NCI-H1436 treated with DMSO at 0.1 percent for 48 hours (cell line): ENCODE results near the gene ANO4.
"Not testable (repeated sequence)": the region's sequence is repeated elsewhere in the genome, so short reads cannot be mapped to it uniquely, and the experiment has no call there.

Experiments
- DNase-seq: peaks from one replicate; lab custom pipeline; 2025; lab: John Stamatoyannopoulos, UW

The ANO4 gene

DNA sequence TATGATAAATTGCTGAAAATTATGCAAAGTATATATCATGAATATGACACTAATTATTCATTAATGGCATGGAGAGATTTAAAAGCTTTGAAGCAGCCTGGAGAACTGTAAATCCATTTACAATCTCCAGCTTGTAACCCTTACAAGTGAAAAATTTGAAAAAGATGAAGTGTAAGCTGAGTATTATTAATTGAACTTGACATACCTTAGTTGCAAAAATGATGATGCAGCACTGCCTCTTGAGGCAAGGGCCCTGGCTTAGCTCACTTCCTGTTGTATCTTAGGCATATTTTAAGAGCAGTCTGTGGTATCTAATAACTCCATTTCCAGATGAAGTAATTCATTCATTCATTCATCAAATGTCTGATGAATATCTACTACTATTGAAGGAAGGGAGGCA is 158.6 kb downstream of the ANO4 start:
- no peak for DNase-seq

DNA sequence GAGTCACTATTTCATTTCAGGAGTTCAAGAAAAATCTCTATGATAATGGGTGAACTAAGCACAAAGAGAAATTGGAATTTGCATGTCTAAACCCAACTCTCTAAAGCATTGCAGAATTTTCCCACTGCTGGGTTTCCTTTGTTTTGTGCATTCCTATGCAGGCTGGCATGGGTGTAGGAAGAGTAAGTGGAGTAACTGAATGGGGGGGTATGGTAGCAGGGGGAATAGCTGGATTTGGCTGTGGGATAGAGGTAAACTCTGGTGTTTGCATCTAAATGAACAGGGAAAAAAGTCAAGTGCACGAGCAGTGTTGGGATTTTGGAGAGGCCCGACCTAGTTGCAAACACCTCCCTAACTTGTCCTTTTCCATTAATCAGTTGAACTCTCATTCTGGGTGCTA is 159.1 kb downstream of the ANO4 start:
- DNase-seq = no peak

DNA sequence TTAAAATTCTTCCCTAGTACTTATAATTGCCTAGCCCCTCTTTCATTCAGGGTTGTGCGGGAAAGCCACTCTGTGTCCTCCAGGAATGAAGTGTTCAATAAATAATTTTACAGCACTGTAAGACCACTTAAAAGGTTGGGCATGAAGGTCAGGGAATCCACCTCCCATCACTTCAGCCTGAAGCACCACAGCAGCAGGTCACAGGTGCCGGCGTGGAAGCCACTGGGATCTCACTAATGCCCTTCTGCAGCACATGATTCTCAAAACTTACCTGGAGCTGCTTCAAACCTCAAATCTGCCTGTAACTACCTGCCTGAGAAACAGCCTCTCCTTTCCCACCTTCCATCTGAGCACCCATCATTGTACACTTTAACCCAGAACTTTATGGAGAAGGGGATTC is 159.5 kb downstream of the ANO4 start:
- DNase-seq = no peak

DNA sequence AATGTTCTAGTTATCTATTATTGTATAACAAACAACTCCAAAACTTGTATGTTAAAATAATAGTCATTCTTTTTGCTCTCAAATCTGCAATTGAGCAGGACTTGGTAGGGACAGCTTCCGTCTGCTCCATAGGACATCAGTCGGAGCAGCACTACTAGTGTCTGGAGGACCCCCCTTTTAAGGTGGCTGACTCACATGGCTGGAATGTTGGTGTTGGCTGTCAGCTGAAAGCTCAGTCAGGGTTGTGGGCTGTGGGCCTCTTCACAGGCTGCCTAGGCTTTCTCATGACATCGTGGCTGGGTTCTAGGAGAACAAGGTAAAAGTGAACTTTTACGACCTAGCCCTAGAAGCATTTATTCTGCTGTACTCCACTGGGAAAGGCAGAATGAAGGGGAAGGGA is 160.6 kb downstream of the ANO4 start:
- no peak for DNase-seq

DNA sequence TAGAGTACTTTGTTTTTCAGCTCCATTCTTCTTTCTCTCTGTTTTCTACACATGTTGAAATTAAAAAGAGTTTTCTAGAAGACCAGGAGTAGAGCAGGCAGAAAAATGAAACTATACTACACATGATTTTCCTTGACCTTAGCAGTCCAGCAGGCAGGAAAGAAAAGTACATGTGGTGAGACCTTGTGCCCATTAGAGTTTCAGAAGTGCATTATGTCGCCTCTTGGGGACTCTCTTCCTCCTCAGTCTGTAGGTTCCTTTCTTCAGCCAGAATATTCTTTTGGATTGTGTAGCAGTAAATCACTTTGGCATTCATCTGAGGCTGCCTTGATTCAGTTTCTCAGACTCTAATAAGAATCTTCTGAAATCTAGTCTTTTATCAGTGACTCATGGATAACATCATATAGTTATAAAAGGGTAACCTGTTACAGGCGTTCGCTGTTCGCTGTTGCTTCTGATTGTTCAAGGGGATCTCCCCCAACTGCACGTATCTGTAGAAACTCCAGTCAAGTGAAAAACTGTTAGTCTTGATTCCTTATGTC is 161.8 kb downstream of the ANO4 start:
- DNase-seq = no peak

DNA sequence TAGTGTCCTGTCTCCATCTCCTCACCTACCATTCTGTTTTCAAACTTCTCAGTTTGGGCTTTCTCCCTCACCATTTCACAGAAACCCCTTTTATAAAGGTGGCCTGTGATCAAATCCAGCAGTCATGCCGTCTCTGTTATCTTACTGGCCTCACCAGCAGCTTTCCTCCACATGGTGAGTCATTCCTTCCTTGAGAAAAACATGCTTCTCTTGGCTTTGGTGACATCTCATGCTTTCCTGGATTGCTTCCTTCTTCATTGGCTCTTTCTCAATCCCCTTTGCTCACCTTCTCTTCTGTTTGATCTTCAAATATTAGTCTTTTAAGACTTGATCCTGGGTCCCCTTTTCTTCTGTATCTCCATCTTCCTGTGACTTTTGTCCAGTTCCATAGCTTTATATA is 164.9 kb downstream of the ANO4 start:
- no peak for DNase-seq

DNA sequence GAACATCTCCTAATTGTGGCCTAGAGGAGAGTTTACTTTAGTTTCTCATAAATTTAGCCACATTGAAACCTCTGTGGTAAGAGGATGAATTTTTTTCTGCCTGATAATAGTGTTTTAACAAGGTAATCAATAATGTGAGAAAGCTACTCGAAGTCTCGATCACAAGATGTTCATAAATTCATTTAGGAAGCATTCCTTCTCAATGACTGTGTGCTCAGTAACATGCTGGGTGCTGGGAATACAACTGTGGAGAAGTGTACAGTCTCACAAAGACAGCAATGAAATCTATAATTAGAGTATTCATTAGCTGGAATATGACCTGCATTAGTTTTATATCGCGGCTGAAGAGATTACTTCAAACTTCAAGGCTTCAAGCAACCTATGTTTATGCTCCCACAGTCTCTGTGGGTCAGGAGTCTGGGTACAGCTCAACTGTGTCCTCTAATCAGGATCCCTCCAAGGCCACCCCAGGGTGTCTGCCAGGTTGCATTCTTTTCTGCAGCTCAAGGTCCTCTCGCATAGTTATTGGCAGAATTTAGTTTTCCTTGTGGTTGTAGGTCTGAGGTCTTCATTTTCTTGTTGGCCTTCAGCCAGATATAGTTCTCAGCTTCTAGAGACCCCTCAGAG is 167.6 kb downstream of the ANO4 start:
- DNase-seq = no peak

DNA sequence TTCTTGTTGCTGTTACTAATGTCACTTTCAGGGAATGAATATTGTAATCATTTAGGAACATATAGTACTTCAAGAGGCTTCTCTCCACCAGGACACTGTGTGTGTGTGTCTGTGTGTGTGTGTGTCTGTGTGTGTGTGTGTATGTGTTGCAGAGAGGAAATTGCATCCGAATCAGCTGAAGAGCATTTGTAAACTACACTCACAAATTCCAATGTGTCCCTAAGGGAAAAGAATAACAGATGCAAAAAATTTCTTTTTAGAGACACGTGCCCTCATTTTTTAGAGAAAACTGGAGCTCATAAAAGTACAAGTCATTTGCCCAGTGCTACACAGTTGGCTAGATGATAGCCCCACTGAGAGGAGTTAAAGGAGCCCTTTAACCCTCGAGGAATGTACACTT is 168.8 kb downstream of the ANO4 start:
- DNase-seq = no peak

DNA sequence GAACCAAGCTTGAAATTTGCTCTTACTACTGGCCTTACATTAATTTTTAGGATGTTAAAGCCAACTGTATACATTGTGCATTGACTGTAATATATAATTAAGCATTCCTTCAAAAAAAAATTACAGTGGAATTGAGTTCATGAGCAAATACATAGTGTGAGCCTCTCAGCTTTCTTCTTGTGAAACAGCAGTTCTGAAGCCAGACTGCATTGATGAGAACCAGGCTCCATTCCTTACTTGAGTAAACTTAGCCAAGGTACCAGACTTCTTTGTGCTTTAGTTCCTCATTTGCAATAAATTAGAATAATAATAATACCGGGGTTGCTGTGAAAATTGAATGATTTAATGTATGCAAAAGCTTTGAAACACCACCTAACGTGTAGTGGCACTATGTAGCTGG is 169.5 kb downstream of the ANO4 start:
- DNase-seq = no peak

DNA sequence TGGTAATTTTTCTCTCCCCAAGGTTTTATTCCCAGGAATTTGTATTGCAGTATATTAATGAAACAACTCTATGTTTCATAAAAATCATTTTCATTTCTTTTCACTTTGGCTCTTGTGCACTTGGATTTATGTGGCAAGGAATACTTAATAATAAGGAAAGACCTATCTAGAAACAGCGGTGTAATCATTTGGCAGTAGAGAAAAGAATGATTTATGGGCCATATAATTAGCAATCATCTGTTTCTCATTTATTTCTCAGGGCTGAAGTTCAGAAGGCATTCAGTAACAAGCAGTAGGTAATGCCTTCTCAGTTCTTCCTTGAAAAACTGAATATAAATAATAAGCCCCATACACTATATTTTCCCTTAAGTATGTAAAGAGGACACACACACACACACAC is 172.6 kb downstream of the ANO4 start:
- no peak for DNase-seq

DNA sequence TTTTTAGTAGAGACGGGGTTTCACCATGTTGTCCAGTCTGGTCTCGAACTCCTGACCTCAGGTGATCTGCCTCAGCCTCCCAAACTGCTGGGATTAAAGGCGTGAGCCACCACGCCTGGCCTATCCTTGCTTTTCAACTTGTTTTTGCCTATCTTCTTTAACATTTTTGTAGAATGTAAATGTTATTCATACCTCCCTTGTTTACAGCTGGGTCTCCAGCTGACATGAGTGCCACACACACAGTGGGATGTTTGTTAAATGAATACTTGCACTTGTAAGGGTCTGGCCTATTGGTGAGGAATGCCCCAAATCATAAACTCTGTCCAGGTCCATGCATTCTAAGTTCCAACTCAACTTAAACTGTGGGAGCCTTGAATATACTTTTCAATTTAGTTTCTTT is 176.3 kb downstream of the ANO4 start:
- DNase-seq = no peak

DNA sequence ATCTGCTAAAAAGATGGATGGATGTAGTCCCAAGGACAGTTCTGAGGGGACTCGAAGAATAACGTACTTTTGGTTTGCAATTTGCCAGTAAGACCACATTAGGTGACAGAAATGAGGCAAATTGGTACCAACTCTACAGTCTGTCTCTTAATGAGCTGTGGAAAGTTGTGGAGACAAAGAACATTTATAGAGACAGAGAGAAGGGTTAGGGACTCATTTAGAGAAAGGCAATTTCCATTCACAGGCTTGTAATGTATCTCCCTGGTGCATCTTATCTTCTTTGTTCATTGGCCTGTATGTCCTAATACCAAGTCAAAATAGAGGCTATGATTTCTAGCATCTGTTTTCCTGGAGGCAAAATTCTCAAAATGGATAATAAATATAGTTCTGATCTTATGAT is 177.5 kb downstream of the ANO4 start:
- no peak for DNase-seq

DNA sequence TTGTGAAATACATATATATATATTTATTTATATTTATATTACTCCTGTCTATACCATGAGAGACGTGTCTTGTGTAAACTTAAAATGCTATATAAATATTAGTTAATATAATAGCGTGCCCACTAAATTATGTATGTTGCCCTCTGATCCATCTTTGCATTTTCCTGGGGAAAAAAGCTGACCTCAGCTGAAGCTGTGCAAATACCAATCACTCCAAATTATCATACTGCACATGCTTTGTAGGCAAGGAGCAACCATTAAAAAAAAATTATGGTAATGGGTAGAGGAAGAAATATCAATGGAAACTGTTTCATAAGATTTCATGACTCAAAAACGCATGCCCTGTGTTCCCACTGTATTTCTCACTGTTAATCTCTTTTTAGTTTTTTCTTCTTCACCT is 179.8 kb downstream of the ANO4 start:
- no peak for DNase-seq

DNA sequence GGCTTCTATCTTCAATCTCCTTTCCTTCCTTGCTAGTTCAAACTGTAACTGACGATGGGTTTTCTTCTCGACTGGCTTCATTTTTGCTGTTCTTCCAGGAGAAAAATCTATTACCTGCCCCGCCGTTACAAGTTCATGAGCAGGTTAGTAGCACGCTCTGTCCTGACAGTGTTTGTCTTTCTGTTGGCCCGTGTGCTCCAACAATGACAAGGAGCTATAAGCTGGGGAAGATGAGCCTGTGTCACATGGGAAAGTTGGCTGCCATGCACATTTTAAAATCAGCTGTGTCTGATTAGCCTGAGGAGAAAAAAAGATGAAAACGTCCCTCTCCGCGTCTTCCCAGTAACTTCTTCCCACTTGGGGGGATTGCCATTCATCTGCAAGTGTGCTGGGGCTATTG is 180.2 kb downstream of the ANO4 start:
- DNase-seq = no peak

DNA sequence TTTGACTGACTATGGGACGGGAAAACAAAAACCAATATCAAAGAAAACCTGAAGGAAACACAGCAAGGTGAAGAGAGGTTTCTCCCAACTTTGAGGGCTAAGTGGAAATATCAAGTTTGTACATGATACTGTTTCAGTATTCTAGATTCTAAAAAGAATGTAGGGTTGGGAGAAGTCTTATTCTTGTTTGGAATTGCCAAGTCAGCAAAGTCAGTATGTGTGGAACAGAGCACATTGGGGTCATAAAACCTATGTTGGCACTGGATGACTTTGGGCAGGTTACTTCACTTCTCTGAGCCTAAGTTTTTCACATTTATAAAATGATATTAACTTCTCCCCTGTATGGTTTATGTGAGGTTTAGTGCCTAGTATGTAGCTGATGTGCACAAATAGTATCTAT is 182.2 kb downstream of the ANO4 start:
- no peak for DNase-seq

DNA sequence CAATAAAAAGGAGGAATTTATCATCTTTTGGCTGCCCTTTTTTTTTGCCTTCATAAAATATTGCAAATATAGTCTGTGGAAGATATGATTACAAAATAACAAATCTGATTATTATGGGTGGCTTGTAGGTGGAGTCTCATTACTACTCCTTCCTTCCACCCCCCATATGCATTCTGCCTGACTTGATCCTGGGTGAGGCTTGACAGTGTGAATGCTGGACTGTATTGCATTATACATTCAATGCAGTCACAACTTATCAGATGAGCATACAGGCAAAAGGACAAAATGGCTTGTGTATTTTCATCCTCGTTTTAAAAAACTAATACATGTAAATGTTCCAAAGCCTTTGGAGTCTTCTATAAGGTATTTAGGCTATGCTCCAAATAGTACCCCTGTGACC is 186.3 kb downstream of the ANO4 start:
- no peak for DNase-seq

DNA sequence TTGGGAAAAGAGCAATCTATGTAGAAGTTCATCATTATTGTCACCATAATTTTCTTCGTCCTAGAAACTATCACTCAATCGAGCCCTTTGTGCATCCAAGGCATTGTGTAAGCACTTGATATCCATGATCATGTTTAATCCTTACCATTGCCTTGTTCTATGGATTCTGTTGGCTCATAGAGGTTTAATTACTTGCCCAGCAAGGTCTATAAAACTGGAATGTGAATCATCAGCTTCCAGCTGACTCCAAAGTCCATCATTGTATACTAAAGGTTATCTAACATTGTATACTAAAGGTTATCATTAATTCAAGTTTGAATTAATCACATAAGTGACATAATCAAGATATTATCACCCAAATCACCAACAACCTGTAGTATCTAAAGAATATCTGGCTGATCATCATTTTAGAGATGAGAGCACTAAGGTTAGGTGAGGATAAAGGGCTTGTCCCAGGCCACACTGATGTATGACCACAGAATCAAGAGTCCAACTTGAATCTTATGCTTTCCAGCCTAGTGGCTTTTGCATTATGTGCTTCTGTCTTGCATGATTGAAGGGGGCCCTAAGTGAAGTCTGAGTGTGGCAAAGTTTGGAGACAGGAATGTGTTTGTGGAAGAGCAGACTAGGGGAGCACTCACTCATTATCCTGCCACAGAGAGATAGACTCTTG is 188.1 kb downstream of the ANO4 start:
- no peak for DNase-seq

DNA sequence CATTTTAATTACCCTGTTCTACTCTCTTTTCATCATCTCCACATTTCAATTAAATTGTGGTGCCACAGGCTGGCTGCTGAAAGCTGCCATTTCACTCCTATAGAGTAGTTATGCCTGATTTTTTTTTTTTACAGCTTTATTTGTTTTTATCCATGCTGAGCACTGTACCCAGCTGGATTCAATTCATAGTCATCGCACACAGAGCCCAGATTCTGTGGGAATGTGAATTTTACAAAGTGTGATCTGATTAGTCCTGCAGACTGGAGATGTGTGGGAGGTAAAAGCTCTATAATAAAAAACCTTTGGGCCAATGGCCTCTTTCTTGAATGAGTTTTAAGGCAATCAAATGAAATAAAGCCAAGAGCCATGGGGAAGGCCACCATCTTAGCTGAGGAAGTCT is 190.2 kb downstream of the ANO4 start:
- no peak for DNase-seq

DNA sequence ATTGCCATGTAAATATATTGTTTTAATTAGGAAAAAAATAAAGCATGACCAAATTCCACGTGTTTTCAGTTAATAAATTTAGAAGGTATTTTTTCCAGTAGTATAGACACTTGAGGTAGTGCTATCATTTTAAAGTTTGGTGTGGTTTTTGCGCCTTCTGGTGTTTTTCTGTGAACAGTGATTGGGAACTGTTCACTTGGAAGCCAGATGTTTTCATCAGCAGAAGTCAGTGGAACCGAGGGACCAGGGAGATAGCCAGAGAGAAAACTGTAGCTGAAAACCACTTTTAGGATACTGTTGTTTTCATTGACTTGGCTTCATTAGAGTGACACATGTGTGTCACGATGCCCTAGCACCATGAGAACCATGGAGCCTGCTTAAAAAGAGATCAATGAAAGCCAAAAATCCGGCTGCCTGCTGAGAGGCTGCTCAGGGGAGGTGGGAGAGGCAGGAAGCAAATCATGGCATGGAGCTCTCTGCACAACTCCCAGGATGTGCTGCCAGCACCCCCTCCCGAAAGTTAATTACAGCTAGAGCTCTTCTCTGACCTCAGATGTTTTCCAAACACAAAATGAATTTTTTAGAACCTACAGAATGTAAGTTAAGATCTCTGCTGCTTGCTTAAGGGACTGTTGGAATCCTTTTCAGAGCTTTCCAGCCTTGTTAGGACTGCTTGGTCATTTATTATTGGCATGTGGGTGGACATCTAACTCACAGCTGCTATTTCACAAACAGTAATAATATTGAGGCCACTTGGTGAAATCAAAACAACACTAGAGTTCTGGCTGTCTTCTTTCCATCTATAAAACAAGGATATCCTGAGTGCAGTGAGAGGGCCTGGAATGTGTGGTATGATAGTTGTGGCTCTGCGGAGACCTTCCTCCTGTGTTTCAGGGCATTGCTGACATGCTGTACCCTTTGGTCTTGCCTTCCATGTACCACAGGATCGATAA is 192.3 kb downstream of the ANO4 start:
- no peak for DNase-seq

DNA sequence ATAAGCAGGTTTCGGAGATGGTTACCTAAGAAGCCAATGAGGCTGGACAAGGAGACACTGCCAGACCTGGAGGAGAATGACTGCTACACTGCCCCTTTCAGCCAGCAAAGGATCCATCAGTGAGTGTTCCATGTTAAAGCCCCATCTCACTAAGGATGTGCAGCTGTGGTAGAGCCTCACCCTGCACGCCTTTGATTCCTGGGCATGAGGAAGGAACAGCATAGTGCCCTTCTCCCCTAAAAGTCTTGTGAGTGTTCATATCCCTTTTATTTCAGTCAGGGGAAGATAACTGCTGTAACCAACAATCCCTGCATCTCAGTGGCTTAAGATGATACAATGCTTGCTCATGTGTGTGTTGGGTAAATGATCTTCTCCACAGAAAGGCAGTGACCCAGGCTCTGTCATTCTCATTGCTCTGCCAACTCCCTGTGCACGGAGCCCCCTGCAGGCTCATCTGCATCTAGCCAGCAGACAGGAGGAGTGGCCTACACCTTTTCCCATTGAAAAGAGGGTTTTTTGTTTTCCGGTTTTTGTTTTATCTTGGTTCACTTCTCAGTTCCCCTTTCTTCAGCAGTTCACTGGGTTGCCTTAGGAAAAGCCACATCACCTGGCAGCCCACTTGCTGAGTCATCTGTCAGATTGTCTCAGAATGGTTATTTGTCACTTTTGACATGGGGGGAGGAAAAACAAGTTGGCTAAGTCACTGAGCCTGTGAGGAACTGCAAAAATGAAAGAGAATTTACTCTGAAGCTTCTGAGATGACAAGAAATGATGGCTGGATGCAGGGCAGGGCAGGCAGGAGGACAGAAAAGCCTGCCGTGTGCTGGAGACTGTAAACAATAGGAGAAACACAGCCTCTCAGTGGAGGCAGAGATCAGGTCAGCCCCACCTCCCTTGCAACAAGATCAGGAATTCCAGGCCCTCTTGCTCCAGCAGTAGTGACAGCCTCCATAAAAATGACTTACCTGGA is 193.3 kb downstream of the ANO4 start:
- DNase-seq = no peak

DNA sequence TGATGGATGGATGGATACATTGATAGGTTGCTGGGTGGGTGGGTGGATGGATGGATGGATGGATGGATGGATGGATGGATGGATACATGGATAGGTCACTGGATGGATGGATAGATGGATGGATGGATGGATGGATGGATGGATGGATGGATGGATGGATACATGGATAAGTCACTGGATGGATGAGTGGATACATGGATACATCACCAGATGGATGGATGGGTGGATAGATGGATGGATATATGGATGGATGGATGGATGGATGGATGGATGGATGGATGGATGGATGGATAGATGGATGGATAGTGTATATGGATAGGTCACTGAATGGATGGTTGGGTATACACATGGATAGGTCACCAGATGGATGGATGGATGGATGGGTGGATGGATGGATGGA is 194.9 kb downstream of the ANO4 start:
- not testable (repeated sequence) for DNase-seq

DNA sequence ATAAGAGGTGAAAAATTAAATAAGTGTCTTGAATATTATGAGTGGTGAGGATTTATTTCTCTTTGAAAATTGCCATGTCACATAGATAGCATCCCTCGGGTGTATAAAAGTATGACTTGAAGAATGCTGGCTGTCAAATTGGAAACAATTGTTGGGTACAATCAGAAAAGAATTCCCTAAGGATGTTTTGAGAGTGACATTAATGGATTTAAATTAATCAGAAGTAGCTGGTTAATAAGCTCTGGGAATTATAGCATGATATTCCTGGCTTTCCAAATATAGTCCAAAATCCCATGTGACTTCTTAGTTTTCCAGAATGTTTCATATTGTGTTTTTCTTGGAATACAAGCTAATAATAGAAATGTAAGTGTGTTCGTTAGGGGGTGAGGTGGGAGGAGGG is 196.5 kb downstream of the ANO4 start:
- no peak for DNase-seq
